GM19238 (cell line): ENCODE results near the gene RARG.

ENCODE experiments used
- DNase-seq: peaks from one replicate; pipeline ENCODE4 v3.0.0; 2011; ENCODE audit warnings: low spot score; ENCODE audit not compliant: insufficient read length

RARG gene

GRCh38 chr12:53245286-53245685 is 13.3 kb upstream of the RARG start:
- no peak for DNase-seq

GRCh38 chr12:53244337-53244736 is 12.3 kb upstream of the RARG start:
- no peak for DNase-seq

GRCh38 chr12:53241623-53242412 is 9.8 kb upstream of the RARG start:
- no peak for DNase-seq

GRCh38 chr12:53239643-53240258 is 7.7 kb upstream of the RARG start:
- DNase-seq = no peak

- no peak for DNase-seq
Measured at GRCh38 chr12:53236443-53237111, 4.6 kb upstream of the RARG start.

GRCh38 chr12:53235742-53236442 is 3.9 kb upstream of the RARG start:
- no peak for DNase-seq

- DNase-seq = no peak
Measured at GRCh38 chr12:53235164-53235563, 3.2 kb upstream of the RARG start.

- DNase-seq = no peak
Measured at GRCh38 chr12:53234271-53234914, 2.4 kb upstream of the RARG start.

GRCh38 chr12:53233671-53234121 is 1.7 kb upstream of the RARG start:
- DNase-seq = no peak

- no peak for DNase-seq
Measured at GRCh38 chr12:53232646-53233461, 845 bp upstream of the RARG start.

- no peak for DNase-seq
Measured at GRCh38 chr12:53231671-53231920, 413 bp downstream of the RARG start.

- no peak for DNase-seq
Measured at GRCh38 chr12:53230108-53230845, 1.7 kb downstream of the RARG start.

GRCh38 chr12:53229454-53229853 is 2.6 kb downstream of the RARG start:
- DNase-seq = no peak

GRCh38 chr12:53227836-53228235 is 4.2 kb downstream of the RARG start:
- DNase-seq = no peak

- no peak for DNase-seq
Measured at GRCh38 chr12:53227341-53227740, 4.7 kb downstream of the RARG start.

GRCh38 chr12:53226815-53227214 is 5.2 kb downstream of the RARG start:
- no peak for DNase-seq

- no peak for DNase-seq
Measured at GRCh38 chr12:53225635-53226424, 6.2 kb downstream of the RARG start.

- DNase-seq = no peak
Measured at GRCh38 chr12:53224897-53225634, 6.9 kb downstream of the RARG start.
